ENCODE results near the gene HIF3A.
"Not testable (repeated sequence)": the region's sequence is repeated elsewhere in the genome, so short reads cannot be mapped to it uniquely, and the experiment has no call there.

HIF3A gene

DNA sequence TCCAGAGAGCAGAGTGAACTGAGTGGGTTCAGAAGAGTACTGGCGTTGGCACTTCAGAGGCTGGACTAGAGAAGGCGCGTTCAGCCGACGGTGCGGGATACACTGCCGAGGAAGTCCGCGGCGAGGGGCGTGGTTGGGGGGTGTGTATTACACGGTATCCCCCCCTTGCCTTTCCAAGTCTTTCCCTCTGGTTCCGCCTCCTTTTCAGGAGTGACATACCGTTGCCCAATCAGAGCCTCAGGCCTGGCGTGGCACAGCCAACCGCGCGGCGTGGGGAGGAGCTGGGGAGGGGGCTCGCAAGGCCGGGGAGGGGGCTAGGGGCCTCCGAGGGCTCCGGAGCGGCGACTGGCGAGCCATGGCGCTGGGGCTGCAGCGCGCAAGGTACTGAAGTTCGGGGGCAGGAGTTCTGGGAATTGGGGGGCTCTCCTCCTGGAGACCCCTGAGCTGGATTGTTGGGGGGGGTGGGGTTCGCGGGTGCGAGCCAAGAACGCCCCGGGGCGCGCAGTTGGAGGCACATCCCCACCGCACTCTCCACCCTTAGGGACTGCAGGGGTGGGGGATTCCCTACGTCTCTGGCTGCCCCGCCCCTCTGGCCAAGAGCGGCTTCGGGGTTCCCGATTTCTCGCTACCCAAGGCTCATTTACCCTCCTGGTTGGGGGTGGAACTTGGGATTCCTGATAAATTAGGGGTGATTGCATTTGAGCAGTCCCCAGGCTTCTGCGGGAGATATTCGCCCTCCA, at the start of gene HIF3A:
HIF3A (plus strand) TSS at position 321 of the 740 bp plus-strand sequence; CDS start at position 356, 35 bp downstream.
- no peak for DNase-seq

DNA sequence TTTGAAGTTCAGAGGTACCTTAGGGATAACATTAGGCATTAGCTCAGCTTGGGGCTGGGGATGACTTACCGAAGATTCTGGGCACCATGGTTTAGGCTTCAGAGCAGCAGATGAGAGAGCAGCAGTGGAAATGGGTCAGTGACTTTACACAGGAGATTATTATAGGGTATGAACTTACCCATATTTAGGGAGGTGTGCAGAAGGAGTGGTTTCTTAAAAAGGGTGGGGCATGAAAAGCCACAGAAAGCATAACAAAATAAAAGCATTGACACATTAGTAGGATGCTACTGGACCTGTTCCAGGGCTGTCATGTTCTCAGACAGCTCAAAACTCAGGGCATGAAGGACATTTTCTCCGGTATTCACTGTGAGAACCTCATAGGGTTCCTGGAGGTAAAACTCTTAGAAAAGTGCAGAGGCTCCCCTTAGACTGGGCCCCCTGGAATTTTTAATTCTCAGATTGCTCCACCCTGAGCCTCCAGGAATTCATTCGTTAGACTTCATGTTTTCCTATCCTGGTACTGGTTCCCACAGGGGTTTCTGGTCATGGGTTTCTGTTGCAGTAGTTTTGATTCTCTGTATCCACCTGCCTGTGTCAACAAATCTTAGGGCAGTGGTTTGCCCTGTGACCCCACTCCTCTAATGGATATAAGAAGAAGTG, 46.6 kb upstream of the HIF3A start:
- no peak for DNase-seq

DNA sequence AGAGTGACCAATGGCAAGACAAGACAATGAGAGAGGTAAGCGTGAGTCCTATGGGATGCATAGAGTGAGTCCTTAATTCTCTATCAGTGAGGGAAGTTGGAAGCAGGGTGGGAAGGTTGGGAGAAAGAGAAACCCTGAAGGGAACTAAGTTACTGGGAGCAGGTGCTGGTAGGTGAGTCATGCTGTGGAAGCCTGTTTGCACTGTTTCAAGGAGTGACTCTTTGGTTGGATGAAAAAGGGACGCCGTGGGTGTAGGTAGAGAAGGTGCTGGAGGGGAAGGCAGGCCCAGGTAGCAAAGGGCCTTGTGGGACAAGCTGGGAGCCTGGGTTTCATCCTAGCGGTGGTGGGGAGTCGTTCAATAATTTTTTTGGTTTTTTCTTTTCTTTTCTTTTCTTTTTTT, 45.4 kb upstream of the HIF3A start:
- DNase-seq: no peak

DNA sequence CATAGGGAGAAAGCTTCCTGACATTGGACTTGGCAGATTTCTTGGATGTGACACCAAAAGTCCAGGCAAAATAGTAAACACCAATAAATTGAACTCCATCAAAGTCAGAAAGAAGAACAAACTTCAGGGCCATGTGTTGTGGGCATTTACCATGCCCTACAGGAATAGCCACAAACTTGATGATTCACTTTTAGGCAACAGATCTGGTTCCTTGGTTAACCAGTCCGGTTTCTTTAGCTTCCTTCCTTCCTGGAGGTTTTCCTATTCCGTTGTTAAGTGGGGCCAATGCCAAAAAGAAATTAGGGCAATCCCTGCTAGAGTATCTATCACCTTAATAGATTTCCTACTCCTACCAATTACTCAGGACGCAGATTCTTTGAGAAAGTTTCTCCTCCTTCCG, 42.1 kb upstream of the HIF3A start:
- no peak for DNase-seq

DNA sequence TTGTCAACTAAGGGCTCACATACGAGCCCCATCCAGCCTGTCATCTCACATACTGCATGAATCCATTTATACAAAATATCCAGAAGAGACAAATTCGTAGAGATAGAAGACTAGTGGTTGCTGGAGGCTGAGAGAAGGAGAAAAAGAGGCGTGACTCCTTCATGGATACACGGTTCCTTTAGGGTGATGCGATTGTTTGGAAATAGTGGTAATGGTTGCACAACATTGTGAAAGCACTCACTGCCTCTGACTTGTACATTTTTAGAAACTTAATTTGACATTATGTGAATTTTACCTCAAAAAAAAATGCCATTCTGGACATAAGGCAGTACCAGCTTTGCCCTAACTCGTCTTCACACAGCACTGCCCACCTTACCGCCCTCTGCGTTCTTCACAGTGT, 40.0 kb upstream of the HIF3A start:
- DNase-seq: peak; percentile 22

DNA sequence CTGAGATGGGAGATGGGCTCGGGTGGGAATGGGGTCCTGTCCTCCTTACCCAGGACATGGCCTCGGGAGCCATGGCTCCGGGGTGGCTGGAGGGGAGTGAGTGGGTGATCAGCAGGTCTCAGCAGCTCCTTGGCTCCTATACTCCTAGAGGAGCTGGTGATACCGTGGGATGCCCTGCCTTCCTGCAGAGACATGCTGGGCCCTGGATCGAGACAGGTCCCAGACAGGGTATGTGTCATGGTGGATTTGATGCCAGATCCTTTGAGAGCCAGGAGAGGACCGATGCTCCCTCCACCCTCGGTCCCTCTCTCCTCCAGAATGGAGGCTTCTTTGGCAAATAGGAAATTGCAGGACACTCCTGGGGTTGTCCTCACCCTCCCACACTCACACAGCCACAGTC, 35.3 kb upstream of the HIF3A start:
- not testable (repeated sequence) for DNase-seq

DNA sequence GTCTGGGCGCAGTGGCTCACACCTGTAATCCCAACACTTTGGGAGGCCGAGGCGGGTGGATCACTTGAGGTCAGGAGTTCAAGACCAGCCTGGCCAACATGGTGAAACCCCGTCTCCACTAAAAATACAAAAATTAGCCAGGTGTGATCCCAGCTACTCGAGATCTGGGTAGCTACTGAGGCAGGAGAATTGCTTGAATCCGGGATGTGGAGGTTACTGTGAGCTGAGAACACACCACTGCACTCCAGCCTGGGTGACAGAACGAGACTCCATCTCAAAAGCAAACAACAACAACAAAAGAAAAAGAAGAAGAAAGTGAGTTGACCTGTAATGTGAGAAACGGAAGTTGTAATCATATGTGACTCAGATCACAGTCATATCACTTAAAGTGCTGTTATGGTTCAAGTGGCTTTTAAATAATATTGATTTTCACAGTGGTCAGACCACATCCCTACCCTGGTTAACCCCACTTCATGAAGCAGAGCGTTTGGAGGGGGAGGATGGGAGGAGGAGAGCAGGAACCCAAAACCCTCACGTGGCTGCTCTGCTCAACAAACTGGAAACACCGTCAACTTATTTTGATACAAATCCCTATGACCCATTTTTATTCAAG, 34.1 kb upstream of the HIF3A start:
- peak; percentile 43 for DNase-seq

DNA sequence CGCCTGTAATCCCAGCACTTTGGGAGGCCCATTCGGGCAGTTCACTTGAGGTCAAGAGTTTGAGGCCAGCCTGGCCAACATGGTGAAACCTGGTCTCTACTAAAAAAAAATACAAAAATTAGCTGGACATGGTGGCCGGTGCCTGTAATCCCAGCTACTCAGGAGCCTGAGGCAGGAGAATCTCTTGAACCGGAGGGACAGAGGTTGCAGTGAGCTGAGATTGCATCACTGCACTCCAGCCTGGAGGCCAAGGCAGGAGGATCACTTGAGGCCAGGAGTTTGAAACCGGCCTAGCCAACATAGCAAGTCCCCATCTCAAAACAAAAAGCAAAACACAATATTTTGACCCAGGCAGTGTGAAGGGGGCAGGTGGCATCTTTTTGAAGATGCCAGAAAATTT, 32.0 kb upstream of the HIF3A start:
- DNase-seq: not testable (repeated sequence)

DNA sequence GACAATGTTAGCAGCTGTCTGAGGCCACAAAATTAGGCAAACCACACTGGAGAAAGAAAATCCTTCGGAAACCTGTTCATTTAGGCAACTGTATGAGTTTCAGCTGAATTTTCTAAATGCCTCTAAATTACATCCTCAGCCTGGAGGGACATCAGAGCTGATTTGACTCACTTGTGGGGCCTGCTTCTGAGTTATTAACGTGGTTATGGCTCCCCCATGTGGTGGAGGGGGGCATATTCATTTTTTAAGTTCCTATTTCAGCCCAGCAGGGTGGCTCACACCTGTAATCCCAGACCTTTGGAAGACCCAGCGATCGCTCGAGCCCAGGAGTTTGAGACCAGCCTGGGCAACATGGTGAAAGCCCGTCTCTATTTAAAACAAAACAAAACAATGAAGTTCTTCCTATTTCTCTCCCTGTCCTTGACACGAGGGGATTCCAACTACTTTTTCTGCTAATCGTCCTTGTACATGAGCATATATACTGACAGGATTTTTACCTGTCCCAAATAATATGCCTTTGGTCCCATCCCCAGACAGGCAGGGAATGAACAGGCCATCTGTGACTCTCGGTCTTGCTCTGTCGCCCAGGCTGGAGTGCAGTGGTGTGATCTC, 31.5 kb upstream of the HIF3A start:
- peak; percentile 53 for DNase-seq

DNA sequence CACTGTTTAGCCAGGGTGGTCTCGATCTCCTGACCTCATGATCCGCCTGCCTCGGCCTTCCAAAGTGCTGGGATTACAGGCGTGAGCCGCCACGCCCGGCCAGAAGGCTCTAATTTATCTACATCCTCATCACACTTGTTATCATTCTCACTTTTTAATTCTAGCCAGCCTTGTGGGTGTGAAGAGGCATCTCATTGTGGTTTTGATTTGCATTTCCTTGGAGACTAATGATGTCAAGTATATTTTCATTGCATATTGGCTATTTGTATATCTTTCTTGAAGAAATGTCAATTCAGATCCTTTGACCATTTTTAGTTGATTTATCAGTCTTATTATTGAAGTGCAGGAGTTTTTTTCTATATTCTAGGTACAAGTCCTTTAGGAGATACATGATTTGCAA, 27.7 kb upstream of the HIF3A start:
- no peak for DNase-seq

DNA sequence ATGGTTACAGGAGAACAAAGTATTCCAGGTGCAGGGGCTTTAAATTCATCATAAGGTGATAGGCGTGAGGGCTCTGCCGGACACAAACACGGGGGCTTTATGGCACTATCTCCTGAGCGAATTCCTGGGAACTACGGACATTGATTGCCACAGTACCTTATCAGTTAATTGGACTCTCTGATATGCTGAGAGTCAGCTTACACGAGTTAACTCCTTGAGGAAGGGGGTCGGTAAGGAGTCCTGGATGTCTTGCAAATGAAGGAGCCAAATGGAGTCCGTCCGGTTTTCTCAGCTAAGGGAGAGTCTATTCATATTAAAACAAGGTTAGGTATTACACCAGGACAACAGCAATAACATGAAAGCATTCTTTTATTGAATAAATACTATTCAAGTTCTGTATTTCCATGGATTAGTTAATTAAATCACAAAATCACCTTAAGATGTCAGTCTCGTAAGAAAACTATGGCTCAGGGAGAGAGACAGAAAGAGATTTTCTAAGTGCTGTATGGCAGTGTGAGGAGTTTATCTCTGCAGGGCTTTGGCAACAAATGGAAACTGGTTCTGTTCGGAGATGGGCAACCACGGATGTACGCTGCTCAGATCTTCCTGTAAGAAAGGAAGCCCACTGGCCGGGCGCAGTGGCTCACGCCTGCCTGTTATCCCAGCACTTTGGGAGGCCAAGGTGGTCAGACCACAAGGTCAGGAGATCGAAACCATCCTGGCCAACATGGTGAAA, 26.2 kb upstream of the HIF3A start:
- no peak for DNase-seq

DNA sequence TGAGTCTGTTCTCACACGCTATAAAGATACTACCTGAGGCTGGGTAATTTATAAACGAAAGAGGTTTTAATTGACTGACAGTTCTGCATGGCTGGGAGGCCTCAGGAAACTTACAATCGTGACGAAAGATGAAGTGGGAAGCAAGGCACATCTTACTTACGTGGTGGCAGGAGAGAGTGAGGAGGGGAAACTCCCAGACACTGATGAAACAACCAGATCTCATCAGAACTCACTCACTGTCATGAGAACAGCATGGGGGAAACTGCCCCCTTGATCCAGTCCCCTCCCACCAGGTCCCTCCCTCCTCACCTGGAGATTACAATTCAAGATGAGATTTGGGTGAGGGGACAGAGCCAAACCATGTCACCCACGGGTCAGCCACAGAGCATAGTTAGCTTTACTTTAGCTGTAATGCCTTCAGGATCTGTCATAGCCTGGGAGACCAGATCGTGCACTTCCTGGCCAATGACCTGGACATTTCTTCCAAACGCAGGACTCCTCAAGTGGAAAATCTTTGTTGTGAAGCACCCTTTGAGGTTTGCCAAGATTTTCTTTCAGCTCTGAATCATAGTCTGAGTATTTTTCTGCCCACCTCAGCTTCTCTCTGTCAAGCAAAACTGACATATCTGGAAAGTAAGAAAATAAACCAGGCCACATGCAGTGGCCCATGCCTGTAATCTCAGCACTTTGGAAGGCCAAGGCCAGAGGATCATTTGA, 25.2 kb upstream of the HIF3A start:
- DNase-seq: peak; percentile 84

DNA sequence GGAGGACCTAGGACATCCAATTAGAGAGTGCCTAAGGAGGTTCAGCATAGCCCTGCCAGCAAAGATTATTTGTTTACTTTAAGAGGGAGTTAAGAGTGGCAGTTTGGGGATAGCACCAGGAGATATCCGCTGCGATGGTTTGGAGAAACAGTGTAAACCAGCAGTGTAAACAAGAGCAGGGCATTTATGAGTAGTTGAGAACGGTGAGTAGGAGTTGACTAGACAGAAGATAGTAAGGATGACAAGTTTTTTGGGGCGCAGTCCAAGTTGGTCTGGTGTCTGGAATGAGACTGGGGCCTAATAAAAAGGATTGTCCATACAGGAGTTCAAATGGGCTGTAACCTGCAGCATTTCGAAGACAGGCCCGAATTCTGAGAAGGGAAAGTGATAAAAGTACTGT, 22.9 kb upstream of the HIF3A start:
- not testable (repeated sequence) for DNase-seq

DNA sequence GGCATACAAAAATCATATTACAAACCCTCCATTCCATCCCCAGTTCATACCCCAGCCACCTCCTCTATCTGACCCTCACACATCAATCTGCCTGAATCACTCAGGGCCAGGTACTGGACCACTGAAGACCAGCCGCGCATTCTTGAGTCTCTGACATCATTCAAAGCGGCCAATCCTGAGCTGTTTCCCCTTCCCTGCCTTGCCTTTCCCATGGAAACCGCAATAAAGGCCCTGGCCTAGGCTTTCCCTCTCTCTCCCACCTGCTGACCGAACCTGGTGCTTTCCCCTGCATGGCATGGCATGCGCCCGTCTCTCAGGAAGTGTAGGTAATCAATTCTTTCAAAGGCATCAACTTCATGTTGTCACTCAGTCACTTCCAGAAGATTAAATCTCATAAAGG, 17.7 kb upstream of the HIF3A start:
- DNase-seq: no peak

DNA sequence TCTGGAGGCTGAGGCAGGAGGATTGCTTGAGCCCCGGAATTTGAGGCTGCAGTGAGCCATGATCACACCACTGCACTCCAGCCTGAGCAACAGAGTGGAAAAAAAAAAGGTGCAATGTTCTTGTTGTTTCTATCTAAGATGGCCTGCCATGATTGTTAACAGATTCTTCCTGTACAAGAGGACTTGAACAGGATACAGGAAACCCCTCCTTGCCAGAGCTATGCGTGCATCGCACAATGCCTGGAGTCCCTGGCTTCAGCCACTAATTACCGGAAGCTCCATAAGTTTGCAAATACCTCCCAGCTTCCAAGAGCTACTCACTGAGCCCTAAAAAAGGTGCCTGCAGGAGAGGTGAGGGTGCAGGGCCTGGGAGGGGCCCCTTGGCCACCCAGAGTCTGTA, 13.1 kb upstream of the HIF3A start:
- DNase-seq: no peak

DNA sequence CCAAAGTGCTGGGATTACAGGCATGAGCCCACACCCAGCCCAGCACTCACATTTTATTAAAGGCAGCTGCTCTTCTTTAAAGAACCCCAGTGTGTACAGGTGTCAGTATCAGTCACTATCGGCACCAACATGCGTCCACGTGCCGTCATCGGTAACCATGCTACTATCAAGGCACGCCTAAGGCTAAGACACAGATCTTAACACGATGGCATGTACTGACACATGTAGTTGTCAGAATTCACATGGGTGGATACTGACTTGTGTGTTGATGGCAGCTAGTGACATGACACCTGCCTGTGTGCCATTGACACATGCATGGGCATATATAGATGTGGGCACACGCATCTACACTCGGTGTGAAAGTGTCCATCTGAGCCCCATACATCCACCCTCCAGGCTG, 12.2 kb upstream of the HIF3A start:
- DNase-seq: no peak

DNA sequence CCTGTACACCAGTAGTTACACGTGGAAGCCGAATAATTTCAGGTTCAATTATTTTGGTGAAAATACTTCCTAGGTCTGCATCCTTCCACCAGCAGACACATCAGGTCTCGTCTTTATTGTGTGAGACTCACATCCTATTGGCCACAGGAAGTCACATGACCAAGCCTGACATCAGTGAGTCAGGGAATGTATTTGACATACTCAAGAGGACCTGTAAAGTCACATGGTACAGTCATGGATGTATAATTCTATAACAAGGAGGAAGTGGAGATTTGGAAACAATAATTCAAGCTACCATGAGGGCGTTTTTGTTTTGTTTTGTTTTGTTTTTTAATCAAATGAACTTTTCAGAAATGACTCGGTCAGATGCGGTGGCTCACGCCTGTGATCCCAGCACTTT, 9.3 kb upstream of the HIF3A start:
- no peak for DNase-seq

DNA sequence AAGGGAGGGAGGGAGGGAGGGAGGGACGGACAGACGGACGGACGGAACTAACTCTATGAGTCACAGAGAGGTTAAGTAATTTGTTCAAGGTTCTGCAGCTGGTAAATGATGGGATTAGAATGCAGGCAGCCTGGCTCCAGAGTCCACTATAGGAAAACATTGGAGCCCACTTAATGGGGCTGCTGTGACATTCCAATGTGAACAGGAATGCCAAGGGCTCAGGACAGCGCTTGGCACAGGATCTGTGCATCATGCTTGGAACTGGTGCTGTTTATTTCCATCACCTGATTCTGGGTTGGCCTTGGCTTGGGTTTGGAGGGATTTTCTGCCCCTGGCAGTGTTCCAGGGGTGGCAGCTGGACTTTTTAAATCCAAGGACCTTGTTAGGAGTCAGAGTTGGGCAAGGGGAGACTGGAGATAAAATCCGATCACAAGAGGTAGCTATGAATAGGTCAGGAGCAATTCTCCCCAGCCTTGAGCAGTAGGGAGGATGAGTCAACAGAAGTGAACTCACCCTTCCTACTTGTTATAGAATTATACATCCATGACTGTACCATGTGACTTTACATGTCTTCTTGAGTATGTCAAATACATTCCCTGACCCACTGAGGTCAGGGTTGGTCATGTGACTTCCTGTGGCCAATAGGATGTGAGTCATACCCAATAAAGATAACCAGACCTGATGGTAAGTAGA, 7.8 kb upstream of the HIF3A start:
- peak; percentile 97 for DNase-seq

DNA sequence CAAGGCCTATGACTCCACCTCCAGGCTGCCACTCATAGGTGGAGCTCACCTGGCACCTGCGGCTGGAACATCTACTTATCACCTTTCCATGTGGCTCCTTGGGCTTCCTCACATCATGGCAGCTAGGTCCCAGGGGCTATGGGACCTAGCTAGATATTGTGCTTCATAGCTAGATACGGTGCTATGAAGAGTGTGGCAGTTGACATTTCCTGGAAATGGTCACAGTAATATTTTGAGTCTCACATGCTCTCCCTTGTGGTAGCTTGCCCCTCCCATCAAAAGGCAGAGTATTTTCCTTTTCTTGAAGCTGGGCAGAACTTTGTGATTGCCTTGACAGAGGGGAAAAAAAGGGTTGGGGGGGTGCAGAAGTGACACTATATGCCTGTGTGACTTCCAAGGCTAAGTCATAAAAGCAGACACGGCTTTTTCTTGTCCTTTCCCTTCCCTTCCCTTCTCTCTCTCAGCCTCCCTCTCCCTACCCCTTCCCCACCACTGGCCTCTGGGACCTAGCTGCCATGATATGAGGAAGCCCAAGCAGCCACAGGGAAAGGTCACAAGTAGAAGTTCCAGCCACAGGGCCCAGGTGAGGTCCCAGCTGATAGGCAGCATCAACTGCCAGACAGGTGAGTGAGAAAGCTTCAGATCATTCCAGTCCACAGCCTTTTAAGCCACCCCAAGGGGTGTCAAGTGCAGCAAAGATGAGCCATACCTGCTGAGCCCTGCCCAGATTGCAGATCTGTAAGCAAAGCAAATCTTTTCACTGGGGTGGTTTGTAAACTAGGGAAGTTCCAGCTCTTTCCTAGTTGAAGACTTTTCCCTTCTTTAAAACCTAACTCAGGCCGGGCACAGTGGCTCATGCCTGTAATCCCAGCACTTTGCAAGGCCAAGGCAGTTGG, 6.9 kb upstream of the HIF3A start:
- no peak for DNase-seq

DNA sequence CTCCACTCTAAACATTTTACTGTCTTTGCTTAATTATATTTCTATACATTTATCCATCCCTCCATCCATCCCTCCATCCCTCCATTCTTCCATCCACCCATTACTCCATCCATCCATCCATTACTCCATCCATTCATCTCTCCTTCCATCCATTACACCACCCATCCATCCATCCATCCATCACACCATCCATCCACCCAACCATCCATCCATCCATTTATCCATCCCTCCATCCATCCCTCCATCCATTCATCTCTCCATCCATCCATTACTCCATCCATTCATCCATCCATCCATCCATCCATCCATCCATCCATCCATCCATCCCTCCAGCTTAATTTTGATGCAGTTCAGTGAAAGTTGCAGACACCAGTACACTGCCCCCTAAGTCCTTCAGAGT, 5.0 kb upstream of the HIF3A start:
- DNase-seq: no peak

DNA sequence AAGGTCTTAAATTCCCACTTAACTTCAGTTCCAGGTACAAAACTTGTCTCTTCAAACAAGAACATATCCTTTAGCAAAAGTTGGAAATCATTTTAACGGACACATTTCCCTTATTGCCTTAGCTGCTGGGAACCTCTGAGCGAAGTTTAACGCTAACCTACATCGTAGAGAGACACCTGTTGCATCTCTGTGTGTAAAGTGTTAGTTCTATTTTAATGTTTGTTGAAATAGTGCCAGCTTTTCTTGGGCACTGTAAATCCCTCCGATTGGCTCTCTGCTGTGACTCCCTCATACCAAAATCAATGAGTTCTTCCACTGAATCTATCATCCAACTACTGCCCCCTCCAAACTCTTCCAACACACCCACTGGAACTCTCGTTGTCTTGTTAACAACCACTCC, 2.3 kb upstream of the HIF3A start:
- DNase-seq: no peak
